ENCODE data around the gene IFNAR2.
"Not testable (repeated sequence)": the region's sequence is repeated elsewhere in the genome, so short reads cannot be mapped to it uniquely, and the experiment has no call there.

Gene IFNAR2

DNA sequence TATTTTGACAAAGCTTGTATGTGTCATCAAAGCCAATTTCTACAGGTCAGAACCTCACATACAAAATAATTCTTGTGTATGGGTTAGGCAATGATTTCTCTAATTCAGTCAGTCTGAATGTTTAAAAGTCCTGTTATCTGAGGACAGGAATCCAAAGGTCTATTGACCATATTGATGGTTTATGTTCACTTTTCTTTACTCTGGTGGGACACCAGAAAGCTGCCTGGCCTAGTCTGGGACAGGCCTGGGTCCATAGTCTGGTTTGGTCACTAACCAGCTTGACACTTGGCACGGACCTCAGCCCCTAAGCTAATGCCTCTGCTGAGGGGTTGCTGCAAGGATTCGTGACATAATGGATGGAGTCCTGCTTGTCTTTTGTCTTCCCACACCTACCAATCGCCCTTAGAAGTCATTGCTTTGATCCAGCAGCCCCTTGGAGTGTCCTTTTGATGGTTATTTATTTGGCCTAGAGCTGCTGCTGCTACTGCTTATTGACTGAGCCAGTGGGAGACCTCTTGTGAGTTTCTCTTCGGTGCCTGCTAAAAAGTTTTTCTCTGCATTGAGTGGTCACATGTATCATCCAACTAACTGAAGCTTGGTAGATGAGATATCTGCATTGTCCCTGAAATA is 15.7 kb downstream of the IFNAR2 start:
- no peak for DNase-seq

DNA sequence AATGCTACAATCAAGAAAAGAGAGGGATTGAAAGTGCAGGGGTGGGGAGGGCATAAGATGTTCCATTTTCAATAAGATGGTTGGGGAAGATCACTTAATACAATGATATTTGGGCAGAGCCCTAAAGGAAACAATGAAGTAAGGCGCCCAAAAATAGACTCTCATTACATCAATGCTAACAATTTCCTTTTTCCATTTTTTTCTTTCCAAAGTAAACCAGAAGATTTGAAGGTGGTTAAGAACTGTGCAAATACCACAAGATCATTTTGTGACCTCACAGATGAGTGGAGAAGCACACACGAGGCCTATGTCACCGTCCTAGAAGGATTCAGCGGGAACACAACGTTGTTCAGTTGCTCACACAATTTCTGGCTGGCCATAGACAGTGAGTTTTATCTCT is 16.8 kb downstream of the IFNAR2 start:
- no peak for DNase-seq

DNA sequence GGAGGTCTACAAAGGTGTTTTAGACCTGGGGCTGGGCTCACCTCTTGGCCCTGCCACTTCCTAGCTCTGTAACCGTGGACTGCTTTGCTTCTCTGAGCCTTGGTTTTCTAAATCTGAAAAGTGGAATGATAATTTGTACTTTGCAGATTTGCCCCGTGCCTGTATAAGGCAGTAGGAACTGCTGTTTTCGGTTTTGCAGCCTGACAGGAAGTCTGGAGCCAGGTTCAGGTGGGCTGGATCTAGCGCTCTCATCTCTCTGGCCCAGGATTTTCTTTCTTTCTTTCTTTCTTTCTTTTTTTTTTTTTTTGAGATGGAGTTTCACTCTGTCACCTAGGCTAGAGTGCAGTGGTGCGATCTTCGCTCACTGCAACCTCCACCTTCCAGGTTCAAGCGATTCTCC is 17.2 kb downstream of the IFNAR2 start:
- DNase-seq, result no peak

DNA sequence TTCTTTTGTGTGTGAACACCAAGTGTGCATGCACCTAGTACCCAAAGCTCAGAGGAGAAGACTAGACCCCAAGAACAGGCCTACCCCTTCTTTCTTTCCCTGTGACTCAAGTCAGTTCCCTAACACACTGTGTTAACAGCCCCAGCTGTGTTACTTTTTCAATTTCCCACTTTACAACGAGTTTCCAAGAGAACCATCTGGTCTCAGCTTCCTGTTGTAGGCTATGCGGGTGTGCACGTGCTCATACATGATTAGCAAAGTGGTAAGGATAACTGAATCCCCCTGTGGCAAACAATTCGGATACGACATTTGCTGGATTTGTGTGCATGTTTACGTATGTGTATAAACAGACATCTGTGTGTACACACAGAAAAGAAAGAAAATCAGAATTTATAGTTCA is 17.9 kb downstream of the IFNAR2 start:
- DNase-seq, result no peak

DNA sequence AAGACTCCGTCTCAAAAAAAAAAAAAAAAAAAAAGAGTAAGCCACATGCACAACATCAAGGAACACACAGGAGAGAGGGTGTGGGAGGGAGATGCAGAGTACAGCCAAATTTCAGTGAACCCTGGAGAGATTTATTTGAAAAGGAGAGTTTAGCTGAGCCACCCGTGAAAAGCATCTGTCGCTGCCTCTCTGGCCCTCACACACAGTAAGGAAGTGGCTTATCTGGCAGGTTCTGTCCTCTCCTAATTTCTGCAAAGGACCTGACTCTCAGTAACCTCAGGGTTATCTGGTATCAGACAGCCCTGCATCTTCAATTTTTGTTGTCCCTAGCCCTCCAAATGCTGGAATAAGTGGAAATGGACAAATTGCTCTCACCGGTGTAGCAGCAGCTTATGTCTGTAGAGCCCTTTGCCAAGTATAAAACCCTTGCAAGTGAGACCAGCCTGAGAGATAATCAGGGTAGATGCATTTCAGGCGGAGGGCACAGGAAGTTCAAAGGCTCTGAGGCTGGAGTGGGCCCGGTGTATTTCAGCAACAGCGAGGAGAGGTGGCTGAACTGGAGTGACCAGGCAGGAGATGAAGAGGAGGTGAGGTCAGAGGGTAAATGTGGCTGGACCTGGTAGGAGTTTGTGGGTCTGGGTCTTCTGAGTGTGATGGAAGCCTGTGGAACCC is 19.7 kb downstream of the IFNAR2 start:
- no peak for DNase-seq

DNA sequence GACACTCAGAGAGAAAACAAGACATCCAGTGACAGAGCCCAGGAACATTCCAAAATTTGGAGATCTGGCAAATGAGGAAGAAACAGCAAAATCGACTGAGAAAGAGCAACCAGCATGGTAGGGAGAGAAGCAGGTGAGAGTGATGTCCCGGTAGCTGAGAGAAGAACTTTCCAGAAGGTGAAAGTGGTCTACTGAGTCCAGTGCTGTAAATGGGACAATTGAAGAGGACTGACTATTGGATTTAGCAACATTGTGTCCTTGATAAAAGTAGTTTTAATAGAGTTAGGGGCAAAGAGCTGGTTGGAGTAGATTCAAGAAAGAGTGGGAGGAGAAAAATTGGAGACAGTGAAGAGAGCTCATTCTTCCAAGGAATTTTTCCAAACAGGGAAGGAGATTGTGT is 21.4 kb downstream of the IFNAR2 start:
- no peak for DNase-seq

DNA sequence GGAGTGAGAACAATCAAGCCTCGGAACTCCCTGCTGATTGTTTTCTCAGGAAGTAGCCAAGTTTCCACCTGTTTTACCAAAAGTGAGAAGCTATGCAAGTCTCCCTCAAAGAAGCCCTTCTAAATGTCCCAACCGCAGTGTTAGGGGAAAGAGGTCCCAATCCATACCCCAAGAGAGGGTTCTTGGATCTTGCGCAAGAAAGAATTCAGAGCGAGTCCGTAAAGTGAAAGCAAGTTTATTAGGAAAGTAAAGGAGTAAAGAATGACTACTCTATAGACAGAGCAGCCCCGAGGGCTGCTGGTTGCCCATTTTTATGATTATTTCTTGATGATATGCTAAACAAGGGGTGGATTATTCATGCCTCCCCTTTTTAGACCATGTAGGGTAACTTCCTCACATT is 23.6 kb downstream of the IFNAR2 start:
- not testable (repeated sequence) for DNase-seq

DNA sequence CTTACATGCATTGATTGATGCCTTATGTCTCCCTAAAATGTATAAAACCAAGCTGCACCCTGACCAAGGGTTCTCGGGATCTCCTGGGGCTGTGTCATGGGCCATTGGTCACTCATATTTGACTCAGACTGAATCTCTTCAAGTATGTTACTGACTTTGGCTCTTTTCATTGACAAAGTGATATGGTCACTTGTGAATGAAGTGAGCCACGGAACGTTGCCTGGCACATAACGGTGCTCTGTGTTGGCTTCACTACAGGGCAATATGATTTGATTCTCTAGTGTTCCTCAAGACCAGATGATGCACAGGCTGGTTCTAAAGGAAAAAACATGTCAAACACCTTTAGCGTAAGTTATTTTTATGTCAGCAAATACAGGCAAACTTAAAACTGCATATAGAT is 25.0 kb downstream of the IFNAR2 start:
- no peak for DNase-seq

DNA sequence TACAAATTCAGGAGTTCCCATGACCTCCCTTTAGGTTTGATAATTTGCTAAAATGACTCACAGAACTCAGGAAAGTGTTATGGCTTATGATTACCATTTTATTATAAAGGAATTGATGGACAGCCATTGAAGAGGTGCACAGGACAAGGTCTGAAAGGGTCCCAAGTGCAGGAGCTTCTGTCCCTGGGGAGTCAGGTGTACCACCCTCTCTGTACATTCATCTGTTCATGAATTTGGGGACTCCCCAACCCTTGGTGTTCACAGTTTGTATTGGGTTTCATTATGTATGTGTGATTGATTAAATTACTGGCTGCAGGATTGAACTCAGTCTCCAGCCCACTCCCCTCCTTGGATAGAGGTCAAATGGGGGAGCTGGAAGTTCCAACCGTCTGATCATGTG is 25.7 kb downstream of the IFNAR2 start:
- no peak for DNase-seq

DNA sequence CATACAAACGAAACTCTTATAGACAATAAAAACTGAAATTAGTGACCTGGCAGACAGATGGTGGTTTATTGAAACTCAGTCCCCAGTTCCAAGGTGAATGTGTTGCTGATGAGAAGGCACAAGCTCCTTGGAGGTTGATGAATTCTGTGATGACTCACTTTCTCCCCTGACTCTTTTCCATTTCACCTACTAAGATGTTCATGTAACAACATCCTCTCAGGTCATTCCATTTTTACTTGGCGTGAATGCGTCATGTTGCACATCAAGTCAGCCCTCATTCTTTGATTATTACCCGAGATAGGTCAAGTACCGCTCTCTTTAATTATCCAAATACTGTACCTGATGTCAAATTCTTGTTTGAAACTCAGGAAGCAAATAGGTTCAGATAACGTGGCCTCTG is 26.3 kb downstream of the IFNAR2 start:
- DNase-seq, result no peak

DNA sequence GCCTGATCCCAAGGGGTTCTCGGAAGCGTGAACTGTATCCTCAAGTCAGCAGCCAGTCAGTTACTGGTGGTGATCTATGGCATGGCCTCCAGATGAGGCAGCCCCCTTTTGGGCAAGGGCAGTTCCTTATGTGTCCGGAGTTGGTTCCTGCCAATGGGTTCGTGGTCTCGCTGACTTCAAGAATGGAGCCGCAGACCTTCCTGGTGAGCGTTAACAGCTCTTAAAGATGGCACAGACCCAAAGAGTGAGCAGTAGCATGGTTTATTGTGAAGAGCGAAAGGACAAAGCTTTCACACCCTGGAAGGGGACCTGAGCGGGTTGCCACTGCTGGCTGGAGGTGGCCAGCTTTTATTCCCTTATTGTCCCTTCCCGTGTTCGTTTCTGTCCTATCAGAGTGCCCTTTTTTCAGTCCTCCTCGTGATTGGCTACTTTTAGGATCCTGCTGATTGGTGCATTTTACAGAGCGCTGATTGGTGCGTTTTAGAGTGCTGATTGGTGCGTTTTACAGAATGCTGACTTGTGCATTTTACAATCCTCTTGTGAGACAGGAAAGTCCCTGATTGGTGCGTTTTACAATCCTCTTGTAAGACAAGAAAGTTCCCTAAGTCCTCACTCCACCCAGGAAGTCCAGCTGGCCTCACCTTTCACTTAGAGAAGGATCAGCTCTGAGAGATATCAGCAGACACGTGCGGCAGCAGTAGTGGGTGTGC is 27.5 kb downstream of the IFNAR2 start:
- no peak for DNase-seq

DNA sequence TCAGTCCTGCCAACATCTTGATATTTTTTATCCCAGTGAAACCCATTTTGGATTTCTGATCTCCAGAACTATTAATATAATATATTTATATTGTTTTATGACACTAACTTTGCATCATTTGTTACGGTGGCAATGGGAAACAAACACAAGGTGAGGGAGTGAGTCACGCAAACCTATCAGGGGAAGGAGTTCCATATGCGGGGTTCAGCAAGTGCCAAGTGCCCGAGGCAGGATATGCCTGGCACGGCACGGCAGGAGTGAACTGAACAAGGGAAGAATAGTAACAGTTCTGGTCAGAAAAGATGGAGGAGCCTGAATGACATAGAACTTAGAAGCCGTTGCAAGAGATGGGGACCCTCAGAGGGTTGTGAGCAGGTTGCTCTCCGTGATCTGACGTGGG is 28.7 kb downstream of the IFNAR2 start:
- no peak for DNase-seq

DNA sequence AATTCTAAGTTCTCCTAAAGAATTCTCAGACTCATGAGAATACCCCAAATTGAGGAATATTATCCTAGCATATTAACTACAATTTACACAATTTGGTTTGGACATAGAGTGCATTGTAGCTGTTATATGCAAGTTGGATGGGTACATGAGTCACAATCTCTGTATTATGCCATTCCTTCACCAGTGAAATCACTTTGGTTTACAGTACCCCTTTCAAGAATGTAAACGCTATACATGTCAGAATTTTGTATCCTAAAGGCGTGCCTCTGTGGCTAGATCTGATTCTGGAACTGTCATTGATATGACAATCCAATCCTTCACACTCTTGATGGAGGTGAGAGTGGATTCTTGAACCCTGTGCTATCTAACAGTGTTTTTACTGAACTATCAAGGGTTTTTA is 29.7 kb downstream of the IFNAR2 start:
- DNase-seq, result no peak

DNA sequence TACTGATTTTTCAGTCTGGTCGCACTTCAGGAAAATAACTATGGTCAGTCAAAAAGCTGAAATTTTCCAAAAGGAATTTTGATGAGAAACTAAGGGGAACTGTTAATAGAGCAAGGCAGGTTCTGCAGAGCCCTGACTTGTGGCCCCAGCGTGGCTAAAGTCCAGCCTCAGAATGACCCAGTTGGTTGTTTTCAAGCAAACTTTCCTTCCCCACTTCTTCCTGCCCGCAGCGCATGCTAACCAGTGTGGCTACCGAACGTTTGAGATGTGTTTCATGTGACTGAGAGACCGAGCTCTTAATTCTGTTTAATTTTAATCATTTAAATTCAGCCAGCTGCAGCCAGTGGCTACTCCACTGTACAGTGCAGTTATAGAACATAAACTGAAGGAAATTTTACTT is 30.3 kb downstream of the IFNAR2 start:
- no peak for DNase-seq

DNA sequence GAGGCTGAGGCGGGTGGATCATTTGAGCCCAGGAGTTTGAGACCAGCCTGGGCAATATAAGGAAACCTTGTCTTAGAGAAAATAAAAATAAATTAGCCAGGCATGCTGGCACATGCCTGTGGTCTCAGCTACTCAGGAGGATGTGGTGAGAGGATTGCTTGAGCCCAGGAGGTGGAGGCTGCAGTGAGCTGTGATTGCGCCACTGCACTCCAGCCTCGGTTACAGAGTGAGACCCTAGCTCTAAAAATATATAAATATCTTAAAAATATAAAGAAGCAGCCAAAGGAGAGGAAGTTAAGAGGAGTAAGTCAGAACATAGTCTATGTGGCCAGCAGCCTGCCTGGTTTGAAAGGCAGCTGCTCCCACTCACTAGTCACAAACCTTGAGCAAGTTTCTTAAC is 31.9 kb downstream of the IFNAR2 start:
- DNase-seq, result no peak

DNA sequence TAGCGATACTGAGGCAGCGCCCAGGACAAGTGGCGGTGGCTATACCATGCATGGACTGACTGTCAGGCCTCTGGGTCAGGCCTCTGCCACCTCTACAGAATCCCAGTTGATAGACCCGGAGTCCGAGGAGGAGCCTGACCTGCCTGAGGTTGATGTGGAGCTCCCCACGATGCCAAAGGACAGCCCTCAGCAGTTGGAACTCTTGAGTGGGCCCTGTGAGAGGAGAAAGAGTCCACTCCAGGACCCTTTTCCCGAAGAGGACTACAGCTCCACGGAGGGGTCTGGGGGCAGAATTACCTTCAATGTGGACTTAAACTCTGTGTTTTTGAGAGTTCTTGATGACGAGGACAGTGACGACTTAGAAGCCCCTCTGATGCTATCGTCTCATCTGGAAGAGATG is 33.2 kb downstream of the IFNAR2 start:
- DNase-seq, result no peak

DNA sequence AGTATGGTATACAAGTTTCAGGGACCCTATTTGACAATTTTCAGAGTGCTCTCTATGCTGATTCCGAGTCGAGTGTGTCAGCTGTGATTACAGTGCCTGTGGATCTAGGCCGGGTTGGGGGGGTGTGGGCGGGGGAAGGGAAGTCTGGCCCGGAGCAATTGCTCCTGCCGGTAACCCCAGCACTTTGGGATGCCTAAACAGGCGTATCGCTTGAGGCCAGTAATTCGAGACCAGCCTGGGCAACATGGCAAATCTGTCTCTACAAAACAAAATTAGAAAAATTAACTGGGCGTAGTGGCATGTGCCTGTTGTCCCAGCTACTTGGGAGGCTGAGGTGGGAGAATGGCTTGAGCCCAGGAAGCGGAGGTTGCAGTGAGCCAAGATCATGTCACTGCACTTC is 34.8 kb downstream of the IFNAR2 start:
- DNase-seq, result no peak

DNA sequence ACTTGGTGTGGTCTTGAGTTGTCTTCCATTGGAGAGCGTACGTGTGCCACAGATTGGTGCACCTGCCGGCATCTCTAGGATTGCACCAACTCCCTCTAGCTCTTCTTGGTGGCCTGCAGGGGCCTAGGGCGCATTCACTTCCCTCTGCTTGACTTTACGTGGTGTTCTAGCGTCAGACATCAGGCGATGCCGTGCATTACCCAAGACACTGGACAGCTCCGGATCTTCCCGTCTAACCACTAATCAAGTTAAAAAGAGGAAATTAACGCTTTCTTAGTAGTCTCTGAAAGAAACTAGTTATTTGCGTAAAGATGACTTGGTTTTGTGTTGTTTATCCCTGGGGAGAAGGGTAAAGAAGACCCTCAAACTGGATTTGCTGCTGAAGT is 35.9 kb downstream of the IFNAR2 start:
- no peak for DNase-seq

DNA sequence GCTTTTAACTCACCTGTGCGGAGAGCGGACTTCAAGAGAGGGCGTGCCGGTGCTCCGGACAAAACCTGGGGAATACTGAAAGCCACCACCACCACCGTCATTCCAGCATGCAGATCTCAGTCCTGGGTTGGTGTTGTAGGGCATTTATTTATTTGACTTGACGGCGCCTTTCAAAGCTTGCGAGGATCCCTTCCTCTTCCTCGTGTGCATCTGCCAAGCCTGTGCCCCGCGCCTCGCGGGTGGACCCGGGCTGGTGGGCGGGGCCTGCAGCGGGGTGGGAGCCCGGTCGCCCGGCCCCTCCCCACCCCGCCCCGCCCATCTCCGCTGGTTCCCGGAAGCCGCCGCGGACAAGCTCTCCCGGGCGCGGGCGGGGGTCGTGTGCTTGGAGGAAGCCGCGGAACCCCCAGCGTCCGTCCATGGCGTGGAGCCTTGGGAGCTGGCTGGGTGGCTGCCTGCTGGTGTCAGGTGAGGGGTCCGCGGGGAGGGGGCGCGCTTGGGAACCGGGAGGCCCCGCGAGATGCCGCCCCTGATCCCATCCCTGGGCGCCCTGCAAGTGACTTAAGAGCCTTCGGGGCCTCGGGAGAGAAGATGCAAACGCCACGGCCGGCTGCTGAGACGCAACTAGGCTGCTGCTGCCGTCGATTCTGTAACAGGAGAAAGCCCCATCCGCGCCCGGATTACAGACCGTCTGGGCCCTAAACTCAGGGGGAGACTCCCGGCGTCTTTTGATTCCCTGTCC is 36.5 kb downstream of the IFNAR2 start, which contains the start of gene IL10RB:
Gene IL10RB, plus strand, starts transcription at position 318 of the 739 bp plus-strand sequence. Its CDS starts 99 bp downstream, at position 417.
- DNase-seq, result no peak

DNA sequence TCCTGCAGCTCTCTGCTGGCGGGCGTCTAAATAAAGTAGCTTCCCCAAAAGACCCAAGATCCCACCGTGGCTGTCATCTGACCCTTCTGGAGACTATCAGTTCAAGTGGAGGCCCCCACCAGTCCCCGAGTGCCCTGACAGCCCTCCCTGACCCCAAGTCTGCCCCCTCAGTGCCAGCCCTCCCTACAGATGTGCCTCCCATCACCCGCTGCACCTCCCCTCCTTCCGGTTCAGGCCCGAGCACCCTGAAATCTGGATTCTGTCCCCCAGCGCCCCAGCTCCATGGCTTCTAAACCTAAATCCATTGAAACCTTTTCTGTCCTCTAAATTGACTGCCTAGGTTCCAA is 37.0 kb downstream of the IFNAR2 start:
- DNase-seq, result no peak

DNA sequence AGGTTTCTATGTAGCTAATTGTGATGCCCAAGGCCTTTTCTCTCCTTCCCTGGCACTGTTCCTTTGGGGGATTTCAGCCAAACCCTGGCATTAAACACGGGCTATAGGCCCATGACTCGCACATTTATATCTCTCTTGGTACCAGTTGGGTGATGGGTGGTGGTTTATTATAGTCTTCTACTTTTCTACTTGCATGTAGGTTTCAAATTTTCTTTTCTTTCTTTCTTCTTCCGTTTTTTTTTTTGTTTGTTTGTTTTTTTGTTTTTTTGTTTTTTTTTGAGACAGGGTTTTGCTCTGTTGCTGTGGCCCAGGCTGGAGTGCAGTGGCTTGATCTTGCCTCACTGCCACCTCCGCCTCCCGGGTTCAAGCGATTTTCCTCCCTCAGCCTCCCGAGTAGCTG is 37.5 kb downstream of the IFNAR2 start:
- no peak for DNase-seq

DNA sequence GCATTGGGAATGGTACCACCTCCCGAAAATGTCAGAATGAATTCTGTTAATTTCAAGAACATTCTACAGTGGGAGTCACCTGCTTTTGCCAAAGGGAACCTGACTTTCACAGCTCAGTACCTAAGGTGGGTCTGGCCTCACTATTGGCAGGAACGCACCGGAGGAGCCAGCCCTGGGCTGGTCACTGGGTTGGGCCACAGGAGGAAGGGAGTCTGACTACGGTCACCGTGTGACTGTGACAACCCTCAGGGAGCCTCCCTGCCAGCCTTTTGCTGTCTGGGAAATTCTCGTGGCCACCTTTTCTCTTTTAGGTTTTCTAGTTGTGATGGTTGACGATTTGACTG is 38.6 kb downstream of the IFNAR2 start:
- no peak for DNase-seq

DNA sequence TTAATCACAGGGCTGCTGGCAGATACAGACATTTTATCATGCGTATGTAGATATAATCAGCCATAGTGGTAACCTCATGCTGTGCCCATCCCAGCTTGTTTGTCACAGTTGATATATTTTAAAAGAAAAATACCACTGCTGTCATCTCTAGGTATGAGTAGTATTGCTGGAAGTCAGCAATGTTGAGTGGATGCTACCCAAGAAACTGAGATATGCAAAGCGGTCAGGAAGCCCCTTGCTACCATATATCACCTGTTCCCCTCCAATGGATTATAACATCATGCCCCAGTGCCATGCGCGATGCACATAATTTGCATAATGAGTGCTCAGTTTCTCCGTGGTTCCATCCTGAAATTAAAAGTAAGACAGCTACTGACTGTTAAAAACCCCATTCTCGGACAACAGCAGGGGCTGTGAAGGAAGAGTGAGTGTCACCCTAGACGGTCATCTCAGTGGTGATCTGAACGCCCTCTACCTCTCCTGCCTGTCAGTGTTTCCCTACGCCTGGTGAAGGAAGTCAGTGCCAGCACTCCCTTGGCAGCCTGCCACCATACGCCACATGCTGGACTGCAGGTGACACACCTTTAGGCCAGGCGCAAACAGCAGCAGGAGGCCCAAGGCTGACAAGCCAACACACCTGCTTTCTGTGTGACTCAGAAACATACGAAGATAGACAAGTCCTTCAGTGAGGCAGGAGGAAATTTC is 39.2 kb downstream of the IFNAR2 start:
- DNase-seq, result no peak

Data from NCI-H187 treated with DMSO at 0.1 percent for 48 hours (cell line).